H1 (cell line): ENCODE results near the gene METTL18. TPM values are rescaled to one million over a fixed set of nuclear protein-coding genes. Genes with fewer than 3 reads are reported as not detected.

Experiments
- CTCF ChIA-PET: fragments of 300-600 bp; sonication (Branson Sonifier 250); formaldehyde crosslinking; loops from one replicate; lab custom pipeline; 2021; ENCODE audit not compliant: partially characterized antibody; lab: Charles Lee
- POLR2A ChIA-PET: fragments of 300-600 bp; sonication (Branson Sonifier 250); formaldehyde crosslinking; loops from one replicate; lab custom pipeline; 2021; ENCODE audit warnings: inconsistent platforms; ENCODE audit not compliant: partially characterized antibody; lab: Charles Lee
- DNase-seq, 2 experiments: peaks; one replicate each; pipeline versions ENCODE4 v3.0.0 to v3.0.0-alpha.2; 2010 to 2022; ENCODE audit warnings: low spot score in 2 of 2, low read depth in 1 of 2, mixed read lengths in 1 of 2
- FAIRE-seq: peaks from 2 replicates; lab custom pipeline; 2011; peaks lifted over from hg19 to GRCh38; lab: Jason Lieb, UNC
- H2AFZ ChIP-seq: 2 replicates; pipeline ENCODE4 v1.8.1; 2012; ENCODE audit warnings: low read length, inconsistent platforms
- H2AK5ac ChIP-seq: 2 replicates; pipeline ENCODE4 v1.6.1; 2013; ENCODE audit warnings: low read depth, low read length
- H2BK120ac ChIP-seq: replicated peaks from 2 replicates; pipeline ENCODE3; 2013; ENCODE audit warnings: low read depth, low read length, inconsistent platforms
- H2BK12ac ChIP-seq: 2 replicates; pipeline ENCODE4 v1.6.1; 2013; ENCODE audit warnings: low read depth, low read length
- H2BK15ac ChIP-seq: 2 replicates; pipeline ENCODE4 v1.6.1; 2013; ENCODE audit warnings: low read length
- H2BK20ac ChIP-seq: 2 replicates; pipeline ENCODE4 v1.6.1; 2013; ENCODE audit warnings: low read length
- H2BK5ac ChIP-seq: 2 replicates; pipeline ENCODE4 v1.6.1; 2013; ENCODE audit warnings: low read depth, low read length
- H3K14ac ChIP-seq: 2 replicates; pipeline ENCODE4 v1.6.1; 2013; ENCODE audit warnings: inconsistent platforms; ENCODE audit not compliant: insufficient read length
- H3K18ac ChIP-seq: 2 replicates; pipeline ENCODE4 v1.6.1; 2013; ENCODE audit warnings: low read length; ENCODE audit errors: extremely low read depth
- H3K23ac ChIP-seq: 2 replicates; pipeline ENCODE4 v1.6.1; 2013; ENCODE audit warnings: inconsistent platforms; ENCODE audit not compliant: insufficient read length
- H3K23me2 ChIP-seq: 2 replicates; pipeline ENCODE4 v1.6.1; 2013; ENCODE audit warnings: low read depth, low read length
- H3K27ac ChIP-seq: 2 replicates; pipeline ENCODE4 v1.6.1; 2011; ENCODE audit warnings: low read depth, low read length, inconsistent platforms
- H3K27me3 ChIP-seq, 4 experiments: replicated peaks in 1 of 4; 1 replicate in 1 of 4; 2 replicates in 3 of 4; pipeline versions ENCODE4 v1.6.1 to v1.8.1; 2011 to 2013; ENCODE audit warnings: low read length in 3 of 4, mild to moderate bottlenecking in 3 of 4, inconsistent platforms in 2 of 4, mixed read lengths in 2 of 4, moderate library complexity in 1 of 4; ENCODE audit not compliant: control insufficient read depth in 3 of 4, insufficient read depth in 3 of 4; ENCODE audit errors: extremely low read depth in 1 of 4
- H3K36me3 ChIP-seq, 4 experiments: 2 replicates each; pipeline versions ENCODE4 v1.6.1 to v1.8.1; 2011 to 2013; ENCODE audit warnings: mild to moderate bottlenecking in 4 of 4, low read length in 3 of 4, moderate library complexity in 2 of 4, control low read depth in 1 of 4, inconsistent platforms in 1 of 4; ENCODE audit not compliant: insufficient read depth in 4 of 4, control insufficient read depth in 2 of 4
- H3K4ac ChIP-seq: replicated peaks from 2 replicates; pipeline ENCODE3; 2013; ENCODE audit warnings: low read length, low read depth, mixed read lengths, inconsistent platforms; ENCODE audit not compliant: insufficient read length
- H3K4me1 ChIP-seq, 4 experiments: replicated peaks in 1 of 4; 1 replicate in 1 of 4; 2 replicates in 3 of 4; pipeline versions ENCODE4 v1.6.1 to v1.8.1; 2011 to 2013; ENCODE audit warnings: low read length in 3 of 4, inconsistent platforms in 2 of 4, mixed read lengths in 1 of 4; ENCODE audit not compliant: insufficient read depth in 4 of 4, control insufficient read depth in 3 of 4
- H3K4me2 ChIP-seq, 2 experiments: 2 replicates each; pipeline versions ENCODE4 v1.6.1 to v1.8.1; 2011 to 2013; ENCODE audit warnings: low read depth in 2 of 2, low read length in 2 of 2, control low read depth in 1 of 2, inconsistent platforms in 1 of 2, mild to moderate bottlenecking in 1 of 2; ENCODE audit not compliant: insufficient read depth in 1 of 2
- H3K4me3 ChIP-seq, 4 experiments: fragments of 200-600, 300-600 bp in 1 of 4; sonication (generic), shearing (Covaris generic), sonication (Bioruptor Twin) in 1 of 4; 2 replicates each; pipeline versions ENCODE4 v1.5.1 to v1.8.1; 2011 to 2016; ENCODE audit warnings: low read length in 4 of 4, low read depth in 3 of 4, control low read depth in 2 of 4, inconsistent platforms in 2 of 4, mild to moderate bottlenecking in 2 of 4, mixed read lengths in 1 of 4, moderate library complexity in 1 of 4; ENCODE audit not compliant: insufficient read depth in 2 of 4; ENCODE audit errors: extremely low read depth in 1 of 4
- H3K56ac ChIP-seq: replicated peaks from 2 replicates; pipeline ENCODE3; 2013; ENCODE audit warnings: low read depth, mild to moderate bottlenecking, mixed read lengths, low read length, inconsistent platforms; ENCODE audit not compliant: insufficient read length
- H3K79me1 ChIP-seq: 2 replicates; pipeline ENCODE4 v1.6.1; 2013; ENCODE audit warnings: low read depth, low read length, control low read depth
- H3K79me2 ChIP-seq, 2 experiments: 2 replicates each; pipeline versions ENCODE4 v1.6.1 to v1.8.1; 2012 to 2013; ENCODE audit warnings: low read length in 2 of 2, mild to moderate bottlenecking in 2 of 2, inconsistent platforms in 1 of 2; ENCODE audit not compliant: insufficient read depth in 2 of 2, control insufficient read depth in 1 of 2
- H3K9ac ChIP-seq, 4 experiments: replicated peaks in 1 of 4; 1 replicate in 1 of 4; 2 replicates in 3 of 4; pipeline versions ENCODE4 v1.6.1 to v1.8.1; 2011 to 2013; ENCODE audit warnings: low read depth in 3 of 4, low read length in 3 of 4, control low read depth in 2 of 4, mild to moderate bottlenecking in 2 of 4, moderate library complexity in 2 of 4, inconsistent platforms in 1 of 4; ENCODE audit errors: extremely low read depth in 1 of 4
- H3K9me3 ChIP-seq, 2 experiments: 2 replicates each; pipeline versions ENCODE4 v1.6.1 to v1.8.1; 2012 to 2013; ENCODE audit warnings: mild to moderate bottlenecking in 2 of 2, moderate library complexity in 2 of 2, control low read depth in 1 of 2, inconsistent platforms in 1 of 2, low read depth in 1 of 2, low read length in 1 of 2, mixed read lengths in 1 of 2; ENCODE audit not compliant: insufficient read depth in 2 of 2
- H4K20me1 ChIP-seq, 2 experiments: replicated peaks in 1 of 2; 2 replicates each; pipeline versions ENCODE3 to v1.8.1; 2011 to 2013; ENCODE audit warnings: inconsistent platforms in 2 of 2, low read length in 2 of 2, mild to moderate bottlenecking in 1 of 2; ENCODE audit not compliant: insufficient read depth in 2 of 2, control insufficient read depth in 1 of 2
- H4K5ac ChIP-seq: 2 replicates; pipeline ENCODE4 v1.6.1; 2013; ENCODE audit warnings: low read length, low read depth, mixed read lengths, inconsistent platforms; ENCODE audit not compliant: insufficient read length
- H4K8ac ChIP-seq: 2 replicates; pipeline ENCODE4 v1.8.0; 2013; ENCODE audit warnings: mild to moderate bottlenecking, moderate library complexity, low read length, inconsistent platforms; ENCODE audit not compliant: insufficient read depth; ENCODE audit errors: extremely low read depth
- H4K91ac ChIP-seq: replicated peaks from 2 replicates; pipeline ENCODE3; 2013; ENCODE audit warnings: low read length, mixed read lengths, inconsistent platforms; ENCODE audit not compliant: insufficient read length
- EZH2 ChIP-seq: fragments of 200-600 bp; sonication (generic); IDR thresholded peaks from 2 replicates; pipeline ENCODE4 v1.7.1; 2012; ENCODE audit warnings: low read depth, mild to moderate bottlenecking, moderate library complexity, low read length, inconsistent platforms; ENCODE audit not compliant: severe bottlenecking
- WGBS, 2 experiments: shearing (Covaris generic) in 1 of 2; methylation state at CpG; one replicate each; pipeline versions ENCODE4 v1.1.6 to v1.1.7; 2013 to 2015; ENCODE audit warnings: low lambda C conversion rate in 2 of 2, mixed read lengths in 2 of 2, inconsistent platforms in 1 of 2, low coverage in 1 of 2, missing lambda C conversion rate in 1 of 2; ENCODE audit not compliant: insufficient replicate concordance in 2 of 2, insufficient coverage in 1 of 2, insufficient read length in 1 of 2; ENCODE audit errors: extremely low coverage in 1 of 2, missing lambda C conversion rate in 1 of 2; 5-methylcytosine and 5-hydroxymethylcytosine counted together
- polyA plus RNA-seq, 7 experiments: library from polyadenylated mRNA; depleted of rRNA in 3 of 7; stranded (reverse) in 5 of 7; unstranded in 2 of 7; fragments of >200 nt in 5 of 7; fragments of 200-250 nt in 2 of 7; gene quantifications; 1 replicate in 5 of 7; 2 replicates in 1 of 7; 4 replicates in 1 of 7; pipeline versions ENCODE4 v1.2.1 to v1.2.3, GENCODE V29; 2011 to 2013; ENCODE audit warnings: missing spikeins in 2 of 7, mixed read lengths in 2 of 7
- total RNA-seq: library from RNA; stranded (reverse); fragmentation: NEBNext Ultra II Directional; extraction: Animal tissue kit (Norgen Biotek cat#: 25700); gene quantifications from 2 replicates; pipeline ENCODE4 v1.2.1, GENCODE V29; 2021

METTL18 gene
- total and polyA plus RNA-seq, 2 of the 8 experiments (the other 6 are each of a cell fraction or from before 2014, with no cell fraction given), result 1.4 to 7.6 TPM

GRCh38 chr1:169797281-169797680, 2.6 kb upstream of the METTL18 start:
- H2AFZ ChIP-seq, result no peak overlapping the region
- no peak overlapping the region for H3K23ac ChIP-seq
- no peak overlapping the region for H3K18ac ChIP-seq
- H2BK12ac ChIP-seq, result no peak overlapping the region
- DNase-seq (no peak), FAIRE-seq (no peak)
- H3K27me3 ChIP-seq, result no peaks in the 10 kb centered on the region
- no peak overlapping the region for H2BK5ac ChIP-seq
- H3K79me2 ChIP-seq, result peaks cover 0 to 40% of the 10 kb centered on the region in 2 experiments; a peak in 2 of 4 replicates
- H3K36me3 ChIP-seq, result peaks cover 0 to 23% (median 0%) of the 10 kb centered on the region in 4 experiments; a peak in 1 of 8 replicates
- H4K20me1 ChIP-seq, result peaks cover 2% of the 10 kb centered on the region in 2 experiments
- H3K56ac ChIP-seq, result no peak overlapping the region
- no peak overlapping the region for H4K5ac ChIP-seq
- H3K9ac ChIP-seq, result no peak overlapping the region
- POLR2A ChIA-PET, result no interaction called here
- peaks cover 0 to 6% (median 4%) of the 10 kb centered on the region in 4 experiments; a peak in 3 of 7 replicates for H3K4me1 ChIP-seq
- no peak overlapping the region for H4K91ac ChIP-seq
- H3K27ac ChIP-seq, result no peak overlapping the region
- H2BK20ac ChIP-seq, result no peak overlapping the region
- no peak overlapping the region for H2BK120ac ChIP-seq
- peaks cover 2% of the 10 kb centered on the region; the same call in 1 of the 2 replicates for H3K79me1 ChIP-seq
- no peak overlapping the region for H2BK15ac ChIP-seq
- WGBS, 2 experiments, result 95% methylated on average over 5 of the region's 5 CpGs; no CpG with 5 or more reads in 1 of the 2 experiments
- no peak overlapping the region for H3K4ac ChIP-seq
- no peak overlapping the region for H3K14ac ChIP-seq
- no peak overlapping the region for H2AK5ac ChIP-seq
- H3K4me2 ChIP-seq, result no peak overlapping the region
- no peak overlapping the region for H4K8ac ChIP-seq
- H3K23me2 ChIP-seq, result peaks cover 5% of the 10 kb centered on the region
- CTCF ChIA-PET, result interaction anchor here (0.6 to 1.4 kb wide), 3 partner anchors 12 to 36 kb away, joined by 3 to 4 read pairs (median 3); no protein-coding TSS in a partner anchor
- no peaks in the 10 kb centered on the region for H3K9me3 ChIP-seq
- no peak overlapping the region for H3K4me3 ChIP-seq
- TF ChIP-seq EZH2, result no peak
